H1 (cell line): ENCODE results near the gene TAS2R13. TPM values are rescaled to one million over a fixed set of nuclear protein-coding genes. Genes with fewer than 3 reads are reported as not detected.
A peak's percentile ranks its signal among the peaks of the same experiment; 100 is the strongest.

Experiments
- CTCF ChIA-PET: fragments of 300-600 bp; sonication (Branson Sonifier 250); formaldehyde crosslinking; loops from one replicate; lab custom pipeline; 2021; ENCODE audit not compliant: partially characterized antibody; lab: Charles Lee
- POLR2A ChIA-PET: fragments of 300-600 bp; sonication (Branson Sonifier 250); formaldehyde crosslinking; loops from one replicate; lab custom pipeline; 2021; ENCODE audit warnings: inconsistent platforms; ENCODE audit not compliant: partially characterized antibody; lab: Charles Lee
- DNase-seq, 2 experiments: peaks; one replicate each; pipeline versions ENCODE4 v3.0.0 to v3.0.0-alpha.2; 2010 to 2022; ENCODE audit warnings: low spot score in 2 of 2, low read depth in 1 of 2, mixed read lengths in 1 of 2
- FAIRE-seq: peaks from 2 replicates; lab custom pipeline; 2011; peaks lifted over from hg19 to GRCh38; lab: Jason Lieb, UNC
- H2AFZ ChIP-seq: 2 replicates; pipeline ENCODE4 v1.8.1; 2012; ENCODE audit warnings: low read length, inconsistent platforms
- H2AK5ac ChIP-seq: 2 replicates; pipeline ENCODE4 v1.6.1; 2013; ENCODE audit warnings: low read depth, low read length
- H2BK120ac ChIP-seq: replicated peaks from 2 replicates; pipeline ENCODE3; 2013; ENCODE audit warnings: low read depth, low read length, inconsistent platforms
- H2BK12ac ChIP-seq: 2 replicates; pipeline ENCODE4 v1.6.1; 2013; ENCODE audit warnings: low read depth, low read length
- H2BK15ac ChIP-seq: 2 replicates; pipeline ENCODE4 v1.6.1; 2013; ENCODE audit warnings: low read length
- H2BK20ac ChIP-seq: 2 replicates; pipeline ENCODE4 v1.6.1; 2013; ENCODE audit warnings: low read length
- H2BK5ac ChIP-seq: 2 replicates; pipeline ENCODE4 v1.6.1; 2013; ENCODE audit warnings: low read depth, low read length
- H3K14ac ChIP-seq: 2 replicates; pipeline ENCODE4 v1.6.1; 2013; ENCODE audit warnings: inconsistent platforms; ENCODE audit not compliant: insufficient read length
- H3K18ac ChIP-seq: 2 replicates; pipeline ENCODE4 v1.6.1; 2013; ENCODE audit warnings: low read length; ENCODE audit errors: extremely low read depth
- H3K23ac ChIP-seq: 2 replicates; pipeline ENCODE4 v1.6.1; 2013; ENCODE audit warnings: inconsistent platforms; ENCODE audit not compliant: insufficient read length
- H3K23me2 ChIP-seq: 2 replicates; pipeline ENCODE4 v1.6.1; 2013; ENCODE audit warnings: low read depth, low read length
- H3K27ac ChIP-seq: 2 replicates; pipeline ENCODE4 v1.6.1; 2011; ENCODE audit warnings: low read depth, low read length, inconsistent platforms
- H3K27me3 ChIP-seq, 4 experiments: replicated peaks in 1 of 4; 1 replicate in 1 of 4; 2 replicates in 3 of 4; pipeline versions ENCODE4 v1.6.1 to v1.8.1; 2011 to 2013; ENCODE audit warnings: low read length in 3 of 4, mild to moderate bottlenecking in 3 of 4, inconsistent platforms in 2 of 4, mixed read lengths in 2 of 4, moderate library complexity in 1 of 4; ENCODE audit not compliant: control insufficient read depth in 3 of 4, insufficient read depth in 3 of 4; ENCODE audit errors: extremely low read depth in 1 of 4
- H3K36me3 ChIP-seq, 4 experiments: 2 replicates each; pipeline versions ENCODE4 v1.6.1 to v1.8.1; 2011 to 2013; ENCODE audit warnings: mild to moderate bottlenecking in 4 of 4, low read length in 3 of 4, moderate library complexity in 2 of 4, control low read depth in 1 of 4, inconsistent platforms in 1 of 4; ENCODE audit not compliant: insufficient read depth in 4 of 4, control insufficient read depth in 2 of 4
- H3K4ac ChIP-seq: replicated peaks from 2 replicates; pipeline ENCODE3; 2013; ENCODE audit warnings: low read length, low read depth, mixed read lengths, inconsistent platforms; ENCODE audit not compliant: insufficient read length
- H3K4me1 ChIP-seq, 4 experiments: replicated peaks in 1 of 4; 1 replicate in 1 of 4; 2 replicates in 3 of 4; pipeline versions ENCODE4 v1.6.1 to v1.8.1; 2011 to 2013; ENCODE audit warnings: low read length in 3 of 4, inconsistent platforms in 2 of 4, mixed read lengths in 1 of 4; ENCODE audit not compliant: insufficient read depth in 4 of 4, control insufficient read depth in 3 of 4
- H3K4me2 ChIP-seq, 2 experiments: 2 replicates each; pipeline versions ENCODE4 v1.6.1 to v1.8.1; 2011 to 2013; ENCODE audit warnings: low read depth in 2 of 2, low read length in 2 of 2, control low read depth in 1 of 2, inconsistent platforms in 1 of 2, mild to moderate bottlenecking in 1 of 2; ENCODE audit not compliant: insufficient read depth in 1 of 2
- H3K4me3 ChIP-seq, 4 experiments: fragments of 200-600, 300-600 bp in 1 of 4; sonication (generic), shearing (Covaris generic), sonication (Bioruptor Twin) in 1 of 4; 2 replicates each; pipeline versions ENCODE4 v1.5.1 to v1.8.1; 2011 to 2016; ENCODE audit warnings: low read length in 4 of 4, low read depth in 3 of 4, control low read depth in 2 of 4, inconsistent platforms in 2 of 4, mild to moderate bottlenecking in 2 of 4, mixed read lengths in 1 of 4, moderate library complexity in 1 of 4; ENCODE audit not compliant: insufficient read depth in 2 of 4; ENCODE audit errors: extremely low read depth in 1 of 4
- H3K56ac ChIP-seq: replicated peaks from 2 replicates; pipeline ENCODE3; 2013; ENCODE audit warnings: low read depth, mild to moderate bottlenecking, mixed read lengths, low read length, inconsistent platforms; ENCODE audit not compliant: insufficient read length
- H3K79me1 ChIP-seq: 2 replicates; pipeline ENCODE4 v1.6.1; 2013; ENCODE audit warnings: low read depth, low read length, control low read depth
- H3K79me2 ChIP-seq, 2 experiments: 2 replicates each; pipeline versions ENCODE4 v1.6.1 to v1.8.1; 2012 to 2013; ENCODE audit warnings: low read length in 2 of 2, mild to moderate bottlenecking in 2 of 2, inconsistent platforms in 1 of 2; ENCODE audit not compliant: insufficient read depth in 2 of 2, control insufficient read depth in 1 of 2
- H3K9ac ChIP-seq, 4 experiments: replicated peaks in 1 of 4; 1 replicate in 1 of 4; 2 replicates in 3 of 4; pipeline versions ENCODE4 v1.6.1 to v1.8.1; 2011 to 2013; ENCODE audit warnings: low read depth in 3 of 4, low read length in 3 of 4, control low read depth in 2 of 4, mild to moderate bottlenecking in 2 of 4, moderate library complexity in 2 of 4, inconsistent platforms in 1 of 4; ENCODE audit errors: extremely low read depth in 1 of 4
- H3K9me3 ChIP-seq, 2 experiments: 2 replicates each; pipeline versions ENCODE4 v1.6.1 to v1.8.1; 2012 to 2013; ENCODE audit warnings: mild to moderate bottlenecking in 2 of 2, moderate library complexity in 2 of 2, control low read depth in 1 of 2, inconsistent platforms in 1 of 2, low read depth in 1 of 2, low read length in 1 of 2, mixed read lengths in 1 of 2; ENCODE audit not compliant: insufficient read depth in 2 of 2
- H4K20me1 ChIP-seq, 2 experiments: replicated peaks in 1 of 2; 2 replicates each; pipeline versions ENCODE3 to v1.8.1; 2011 to 2013; ENCODE audit warnings: inconsistent platforms in 2 of 2, low read length in 2 of 2, mild to moderate bottlenecking in 1 of 2; ENCODE audit not compliant: insufficient read depth in 2 of 2, control insufficient read depth in 1 of 2
- H4K5ac ChIP-seq: 2 replicates; pipeline ENCODE4 v1.6.1; 2013; ENCODE audit warnings: low read length, low read depth, mixed read lengths, inconsistent platforms; ENCODE audit not compliant: insufficient read length
- H4K8ac ChIP-seq: 2 replicates; pipeline ENCODE4 v1.8.0; 2013; ENCODE audit warnings: mild to moderate bottlenecking, moderate library complexity, low read length, inconsistent platforms; ENCODE audit not compliant: insufficient read depth; ENCODE audit errors: extremely low read depth
- H4K91ac ChIP-seq: replicated peaks from 2 replicates; pipeline ENCODE3; 2013; ENCODE audit warnings: low read length, mixed read lengths, inconsistent platforms; ENCODE audit not compliant: insufficient read length
- CTCF ChIP-seq, 3 experiments: IDR thresholded peaks; 1 replicate in 2 of 3; 2 replicates in 1 of 3; pipeline versions ENCODE4 v1.5.1 to v1.6.1; 2011; ENCODE audit warnings: low read length in 3 of 3, mild to moderate bottlenecking in 3 of 3, inconsistent platforms in 2 of 3, low read depth in 1 of 3, moderate library complexity in 1 of 3; ENCODE audit not compliant: insufficient read depth in 1 of 3; ENCODE audit errors: control extremely low read depth in 1 of 3
- JUND ChIP-seq: IDR thresholded peaks from 2 replicates; pipeline ENCODE4 v1.6.1; 2011; ENCODE audit warnings: mild to moderate bottlenecking, improper control_type of control experiment, low read length
- RAD21 ChIP-seq, 2 experiments: IDR thresholded peaks in 1 of 2; conservative IDR thresholded peaks in 1 of 2; 2 replicates each; pipeline ENCODE4 v1.6.1; 2011; ENCODE audit warnings: low read depth in 2 of 2, low read length in 2 of 2, improper control_type of control experiment in 1 of 2, inconsistent platforms in 1 of 2, mild to moderate bottlenecking in 1 of 2, moderate library complexity in 1 of 2
- SIRT6 ChIP-seq: IDR thresholded peaks from one replicate; pipeline ENCODE4 v1.7.1; 2012; ENCODE audit warnings: low read length, inconsistent platforms
- SP1 ChIP-seq: IDR thresholded peaks from 2 replicates; pipeline ENCODE4 v1.6.1; 2011; ENCODE audit warnings: low read depth, low read length
- SRF ChIP-seq: IDR thresholded peaks from 2 replicates; pipeline ENCODE4 v1.6.1; 2011; ENCODE audit warnings: mild to moderate bottlenecking, low read depth, low read length, moderate library complexity
- SUZ12 ChIP-seq: fragments of 200-600 bp; sonication (generic); IDR thresholded peaks from 2 replicates; pipeline ENCODE4 v1.6.1; 2012; ENCODE audit warnings: mild to moderate bottlenecking, inconsistent platforms, low read length, moderate library complexity, mixed read lengths
- TCF12 ChIP-seq: IDR thresholded peaks from 2 replicates; pipeline ENCODE4 v1.6.1; 2011; ENCODE audit warnings: low read depth, mild to moderate bottlenecking, low read length
- WGBS, 2 experiments: shearing (Covaris generic) in 1 of 2; methylation state at CpG; one replicate each; pipeline versions ENCODE4 v1.1.6 to v1.1.7; 2013 to 2015; ENCODE audit warnings: low lambda C conversion rate in 2 of 2, mixed read lengths in 2 of 2, inconsistent platforms in 1 of 2, low coverage in 1 of 2, missing lambda C conversion rate in 1 of 2; ENCODE audit not compliant: insufficient replicate concordance in 2 of 2, insufficient coverage in 1 of 2, insufficient read length in 1 of 2; ENCODE audit errors: extremely low coverage in 1 of 2, missing lambda C conversion rate in 1 of 2; 5-methylcytosine and 5-hydroxymethylcytosine counted together
- polyA plus RNA-seq, 7 experiments: library from polyadenylated mRNA; depleted of rRNA in 3 of 7; stranded (reverse) in 5 of 7; unstranded in 2 of 7; fragments of >200 nt in 5 of 7; fragments of 200-250 nt in 2 of 7; gene quantifications; 1 replicate in 5 of 7; 2 replicates in 1 of 7; 4 replicates in 1 of 7; pipeline versions ENCODE4 v1.2.1 to v1.2.3, GENCODE V29; 2011 to 2013; ENCODE audit warnings: missing spikeins in 2 of 7, mixed read lengths in 2 of 7
- total RNA-seq: library from RNA; stranded (reverse); fragmentation: NEBNext Ultra II Directional; extraction: Animal tissue kit (Norgen Biotek cat#: 25700); gene quantifications from 2 replicates; pipeline ENCODE4 v1.2.1, GENCODE V29; 2021

Gene TAS2R13
- total and polyA plus RNA-seq, 2 of the 8 experiments (the other 6 are each of a cell fraction or from before 2014, with no cell fraction given) = 0.09 to 0.17 TPM

- ChIA-PET CTCF (interaction anchor here (0.7 to 1.4 kb wide), 7 partner anchors 13 to 619 kb away, joined by 3 to 6 read pairs (median 4); no protein-coding TSS in a partner anchor), POLR2A (no interaction called here)
- no peak overlapping the region for H3K27ac ChIP-seq
- FAIRE-seq (no peak), DNase-seq (no peak)
- H3K14ac ChIP-seq = no peak overlapping the region
- no peak overlapping the region for H2BK15ac ChIP-seq
- no peak overlapping the region for H3K23ac ChIP-seq
- H3K4me3 ChIP-seq = no peak overlapping the region
- H2AK5ac ChIP-seq = no peak overlapping the region
- no peaks in the 10 kb centered on the region for H3K23me2 ChIP-seq
- peaks cover 2 to 4% of the 10 kb centered on the region in 2 experiments for H4K20me1 ChIP-seq
- TF ChIP-seq RAD21 (IDR thresholded peaks at IDR 0.05 in 1 of 2, conservative IDR thresholded peaks at IDR 0.05 in 1 of 2; ENCODE audit: low read depth in 2 of 2, low read length in 2 of 2) = peak; percentile 59 to 67
- TF ChIP-seq CTCF (IDR thresholded peaks at IDR 0.05; ENCODE audit: control extremely low read depth in 1 of 3, insufficient read depth in 1 of 3, low read depth in 1 of 3, low read length in 3 of 3) = peak in 2 of 3 experiments; percentile 9 to 26; a peak in 2 of 4 replicates
- TF ChIP-seq SUZ12 = no peak
- TF ChIP-seq SP1 = no peak
- TF ChIP-seq SIRT6 = no peak
- TF ChIP-seq TCF12 = no peak
- TF ChIP-seq JUND = no peak
- no peak for TF ChIP-seq SRF
- no peak overlapping the region for H2BK5ac ChIP-seq
- H3K18ac ChIP-seq = no peak overlapping the region
- no peak overlapping the region for H2AFZ ChIP-seq
- H4K91ac ChIP-seq = no peak overlapping the region
- H2BK120ac ChIP-seq = no peak overlapping the region
- H3K79me1 ChIP-seq = no peaks in the 10 kb centered on the region
- H3K27me3 ChIP-seq = no peaks in the 10 kb centered on the region
- H4K8ac ChIP-seq = no peak overlapping the region
- WGBS, 2 experiments = 93% methylated on average over 2 of the region's 2 CpGs; no CpG with 5 or more reads in 1 of the 2 experiments
- H3K56ac ChIP-seq = no peak overlapping the region
- H3K36me3 ChIP-seq = no peaks in the 10 kb centered on the region
- no peaks in the 10 kb centered on the region for H3K79me2 ChIP-seq
- no peaks in the 10 kb centered on the region for H3K9me3 ChIP-seq
- no peak overlapping the region for H3K4me2 ChIP-seq
- no peaks in the 10 kb centered on the region for H3K4me1 ChIP-seq
- no peak overlapping the region for H4K5ac ChIP-seq
- H2BK12ac ChIP-seq = no peak overlapping the region
- H3K4ac ChIP-seq = no peak overlapping the region
- H3K9ac ChIP-seq = no peak overlapping the region
- no peak overlapping the region for H2BK20ac ChIP-seq
Measured at GRCh38 chr12:10867381-10867780, 42.0 kb downstream of the TAS2R13 start.
